GM12874 (cell line): ENCODE data around the gene VSIG8.

Source experiments
- CTCF ChIP-seq: IDR thresholded peaks from 2 replicates; pipeline ENCODE4 v1.5.1; 2011; ENCODE audit warnings: low read depth, mild to moderate bottlenecking, control low read depth, low read length, moderate library complexity; ENCODE audit not compliant: insufficient read depth

The VSIG8 gene

GRCh38 chr1:159862557-159862956 is at the start of gene VSIG8:
TSS of gene VSIG8 (minus strand) at chr1:159862657. CDS start at chr1:159862521, 136 bp downstream.
- no peak for TF ChIP-seq CTCF

GRCh38 chr1:159911326-159912070 is 49.0 kb upstream of the VSIG8 start:
- TF ChIP-seq CTCF, result no peak

GRCh38 chr1:159908031-159908940 is 45.8 kb upstream of the VSIG8 start:
- TF ChIP-seq CTCF, result no peak

GRCh38 chr1:159906960-159907359 is 44.5 kb upstream of the VSIG8 start:
- TF ChIP-seq CTCF, result no peak

GRCh38 chr1:159902541-159902940 is 40.1 kb upstream of the VSIG8 start:
- TF ChIP-seq CTCF, result no peak

- TF ChIP-seq CTCF, result no peak
Measured at GRCh38 chr1:159900755-159901360, 38.4 kb upstream of the VSIG8 start.

GRCh38 chr1:159900086-159900680 is 37.7 kb upstream of the VSIG8 start, which contains the start of gene CFAP45:
TSS of gene CFAP45 (minus strand) at chr1:159900165. CDS start at chr1:159900098, 67 bp downstream.
- no peak for TF ChIP-seq CTCF
